Measurements from ENCODE around the gene ZC3HAV1.
A peak's percentile ranks its signal among the peaks of the same experiment; 100 is the strongest.

- TF ChIP-seq CTCF (IDR thresholded peaks at IDR 0.05) (no peak), POLR2AphosphoS5 (IDR thresholded peaks at IDR 0.05) (peak in 1 of 2 donors; percentile 26)
These were observed 28.6 kb downstream of the ZC3HAV1 start for GRCh38 chr7:139080905-139081304.

Data from upper lobe of left lung (tissue), 4 donors.